NCI-H2196 (cell line): Measurements from ENCODE around the gene CHN2.

Experiments
- DNase-seq: peaks from one replicate; lab custom pipeline; 2025; ENCODE audit not compliant: unreplicated experiment; lab: John Stamatoyannopoulos, UW

CHN2 gene

DNA sequence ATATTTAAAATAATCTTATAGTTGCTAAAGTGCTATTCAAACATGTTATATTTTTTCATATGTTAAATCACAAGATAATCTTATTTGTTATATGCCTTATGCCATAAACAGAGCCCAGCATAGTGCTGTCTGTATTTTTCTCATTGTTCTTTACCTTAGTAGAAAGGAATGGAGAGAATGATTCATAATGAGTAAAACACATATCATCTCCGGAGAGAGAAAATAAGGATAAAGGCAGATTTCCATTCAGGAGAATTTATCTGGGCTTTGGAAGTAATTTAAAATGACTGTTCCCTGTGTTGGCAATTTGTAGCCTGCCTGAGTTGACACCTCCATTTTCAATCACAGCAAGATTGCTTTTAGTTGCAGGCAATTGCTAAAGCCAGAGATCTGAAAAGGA lies 30.2 kb downstream of the CHN2 start:
- no peak for DNase-seq

DNA sequence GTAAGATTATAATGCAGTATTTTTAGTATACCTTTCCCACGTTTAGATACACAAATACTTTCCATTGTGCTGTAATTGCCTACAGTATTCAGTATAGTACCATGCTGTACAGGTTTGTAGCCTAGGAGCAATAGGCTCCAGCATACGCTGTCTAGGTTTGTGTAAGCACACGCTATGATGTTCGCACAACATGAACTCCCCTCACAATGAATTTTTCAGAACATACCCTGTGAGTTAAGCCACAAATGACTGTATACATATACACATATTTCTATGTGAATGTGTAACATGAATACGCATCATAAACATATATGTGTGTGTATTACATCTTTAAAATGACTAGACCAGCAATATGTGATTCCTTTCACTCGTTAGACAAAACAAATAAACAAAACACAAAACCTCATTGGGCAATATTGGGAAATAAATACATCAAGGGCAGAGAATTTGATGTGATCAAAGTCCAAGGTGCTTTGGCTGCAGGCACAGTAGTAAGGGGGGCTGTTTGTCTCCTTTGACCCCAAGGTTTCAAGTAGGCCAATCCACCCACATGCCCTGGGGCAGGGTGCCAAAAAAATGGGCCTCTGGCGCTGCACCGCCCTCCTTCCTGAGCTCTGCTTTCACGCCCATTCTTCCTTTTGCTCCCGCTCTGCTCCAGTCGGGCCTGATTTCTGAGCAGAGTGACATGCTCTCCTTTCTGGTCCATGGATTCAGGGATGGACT lies 33.9 kb downstream of the CHN2 start:
- peak; percentile 24 for DNase-seq

GRCh38 chr7:29229066-29229465 lies 34.5 kb downstream of the CHN2 start:
- DNase-seq, result no peak

DNA sequence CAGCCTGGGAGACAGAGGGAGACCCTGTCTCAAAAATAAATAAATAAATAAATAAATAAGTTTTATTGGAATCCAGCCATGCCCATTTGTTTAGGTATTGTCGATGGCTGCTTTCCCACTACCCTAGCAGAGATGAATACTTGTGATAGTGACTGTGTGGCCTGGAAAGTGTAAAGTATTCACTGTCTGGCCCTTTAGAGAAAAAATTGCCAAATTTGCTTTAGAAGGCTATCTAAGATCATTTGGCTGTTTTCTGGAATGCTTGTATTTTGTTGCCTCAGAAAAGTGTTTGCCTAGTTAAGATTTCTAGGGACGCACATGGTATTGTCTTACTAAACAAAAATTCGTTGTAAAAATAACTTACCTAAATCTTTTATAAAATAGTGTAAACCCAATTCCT lies 35.4 kb downstream of the CHN2 start:
- no peak for DNase-seq

GRCh38 chr7:29230871-29231345 lies 36.3 kb downstream of the CHN2 start:
- DNase-seq, result no peak

- DNase-seq, result no peak
Observed at GRCh38 chr7:29231671-29232232, 37.2 kb downstream of the CHN2 start.

- DNase-seq, result no peak
Observed at GRCh38 chr7:29234438-29234837, 39.9 kb downstream of the CHN2 start.

DNA sequence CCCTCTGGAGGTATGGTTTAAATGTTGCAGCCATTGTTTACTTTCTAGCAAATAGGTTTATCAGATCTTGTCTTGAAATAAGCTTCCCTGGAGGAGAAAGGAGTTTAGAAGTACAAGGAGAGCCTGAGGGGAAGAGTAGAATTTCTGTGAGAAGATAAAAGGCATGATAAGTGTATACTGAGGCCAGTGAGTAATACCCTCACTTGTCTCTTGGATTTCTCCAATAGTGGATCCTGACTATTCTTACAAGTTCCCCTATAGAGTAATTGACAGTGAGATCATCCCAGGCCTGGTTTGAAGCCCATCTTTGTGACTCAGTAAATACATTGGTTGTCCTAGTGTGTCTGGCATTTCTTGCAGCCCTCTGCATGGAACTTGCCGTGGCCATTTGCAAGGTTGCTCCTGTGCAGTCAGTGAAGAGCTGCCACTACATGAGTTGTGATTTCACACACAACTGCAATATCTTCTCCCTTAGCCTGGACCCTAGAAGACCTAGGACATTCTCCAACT lies 41.6 kb downstream of the CHN2 start:
- DNase-seq, result no peak

GRCh38 chr7:29236649-29237048 lies 42.1 kb downstream of the CHN2 start:
- DNase-seq, result no peak

DNA sequence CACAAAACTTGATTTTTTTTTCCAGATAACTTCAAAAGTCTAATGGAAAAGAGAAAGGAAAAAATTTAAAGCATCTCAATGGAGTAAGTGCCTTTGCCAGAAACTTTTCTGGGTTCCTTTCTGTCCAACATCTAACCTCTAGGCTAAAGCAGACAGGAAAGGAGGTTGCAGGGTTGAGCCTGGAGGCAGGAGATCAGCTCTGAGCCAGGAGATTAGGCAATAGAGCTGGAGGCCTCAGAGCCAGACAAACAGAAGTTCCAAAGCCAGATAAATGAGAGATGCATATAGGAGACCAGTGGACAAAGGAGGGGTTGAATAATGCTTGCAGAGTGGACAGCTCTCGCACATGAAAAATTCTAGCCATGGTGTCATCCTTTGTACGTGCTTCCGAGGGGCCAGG lies 42.9 kb downstream of the CHN2 start:
- no peak for DNase-seq

DNA sequence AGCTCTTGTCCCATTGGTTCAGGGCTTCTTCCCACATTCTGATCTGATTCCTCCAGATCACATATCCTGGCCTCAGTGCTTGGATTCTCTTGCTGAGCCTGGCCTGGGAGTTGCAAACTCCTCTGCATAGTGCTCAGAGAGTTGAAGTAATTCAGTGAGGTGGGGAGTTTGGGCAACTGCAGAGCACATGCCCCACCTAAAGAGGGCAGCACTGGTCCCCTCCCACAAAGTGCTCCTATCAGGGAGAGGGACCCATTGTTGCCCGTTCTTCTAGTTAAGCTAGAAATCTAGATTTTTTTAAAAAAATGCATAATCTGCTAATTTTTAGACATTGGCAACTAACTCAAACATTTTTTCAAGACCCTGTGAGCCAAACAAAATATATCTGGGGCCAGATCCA lies 45.1 kb downstream of the CHN2 start:
- DNase-seq, result no peak

GRCh38 chr7:29242265-29242664 lies 47.7 kb downstream of the CHN2 start:
- DNase-seq, result no peak

GRCh38 chr7:29243910-29244655 lies 49.5 kb downstream of the CHN2 start:
- DNase-seq, result no peak

DNA sequence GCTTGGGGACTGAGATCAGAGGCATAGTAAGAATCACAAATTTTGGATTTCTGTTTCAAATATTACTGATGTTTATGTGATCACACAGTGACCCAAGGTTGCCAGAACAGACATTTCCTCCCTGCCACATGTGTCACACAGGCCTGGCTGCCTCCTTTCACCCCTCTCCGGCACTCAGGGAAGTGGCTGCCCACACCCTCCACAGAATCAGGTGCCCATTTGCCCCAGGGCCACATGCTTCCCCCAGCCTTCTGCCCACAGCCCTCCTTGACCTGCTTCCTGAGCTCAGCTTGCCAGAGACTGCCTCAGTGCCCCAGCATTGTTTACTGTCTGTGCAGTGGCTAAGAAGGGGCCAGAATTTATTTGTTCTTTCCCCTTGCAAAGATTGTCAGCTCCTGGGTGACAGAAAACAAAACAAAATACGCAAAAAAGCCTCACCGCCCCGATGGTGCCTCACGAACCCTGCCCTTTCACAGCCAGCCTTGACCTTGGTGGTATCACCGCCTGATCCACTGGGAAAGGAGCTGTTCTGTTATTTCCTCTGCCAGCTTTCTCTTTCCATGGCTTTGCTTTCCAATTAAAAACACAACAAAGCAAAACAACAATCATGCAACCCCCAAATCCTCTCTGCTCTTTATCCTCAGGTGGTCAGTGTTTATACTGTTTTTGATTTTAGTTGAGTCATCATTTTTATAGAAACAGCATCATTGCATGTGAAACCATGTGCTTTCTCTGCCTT lies 52.8 kb downstream of the CHN2 start:
- DNase-seq, result no peak

GRCh38 chr7:29247963-29248236 lies 53.3 kb downstream of the CHN2 start:
- no peak for DNase-seq

GRCh38 chr7:29248713-29249382 lies 54.3 kb downstream of the CHN2 start:
- no peak for DNase-seq

DNA sequence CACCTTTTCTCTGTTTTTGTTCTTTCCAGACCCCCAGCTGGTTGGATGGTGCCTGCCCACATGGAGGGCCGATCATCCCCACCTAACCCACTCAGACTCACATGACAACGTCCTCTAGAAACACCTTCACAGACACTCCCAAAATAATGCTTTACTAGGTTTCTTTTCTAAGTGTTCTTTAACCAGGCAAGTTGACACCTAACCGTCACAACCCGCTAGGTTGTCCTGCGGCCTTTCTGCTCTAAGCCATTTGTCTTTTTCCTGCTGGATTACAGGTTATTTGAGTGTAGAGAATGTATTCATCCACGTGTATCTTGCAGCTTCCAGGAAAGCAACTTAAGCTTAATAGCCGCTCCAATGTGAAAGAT lies 54.8 kb downstream of the CHN2 start:
- DNase-seq, result no peak

DNA sequence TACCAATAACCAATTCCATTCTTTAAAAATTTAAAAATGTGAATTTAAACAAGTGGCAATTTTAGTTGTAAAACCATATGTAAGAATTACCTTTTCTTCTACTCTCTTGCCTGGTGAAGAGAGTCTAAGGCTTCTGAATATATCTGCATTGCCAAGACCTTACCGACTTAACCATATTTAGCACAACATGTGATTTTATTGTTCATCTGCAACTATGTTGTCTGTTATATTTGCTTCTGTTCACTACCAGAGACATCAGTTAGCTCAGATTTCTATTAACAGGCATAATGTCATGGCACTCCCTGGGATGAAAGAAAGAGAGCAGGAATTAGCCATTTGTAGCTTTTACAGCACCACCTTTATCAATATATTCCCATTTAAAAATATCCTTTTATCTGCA lies 55.3 kb downstream of the CHN2 start:
- DNase-seq, result no peak

DNA sequence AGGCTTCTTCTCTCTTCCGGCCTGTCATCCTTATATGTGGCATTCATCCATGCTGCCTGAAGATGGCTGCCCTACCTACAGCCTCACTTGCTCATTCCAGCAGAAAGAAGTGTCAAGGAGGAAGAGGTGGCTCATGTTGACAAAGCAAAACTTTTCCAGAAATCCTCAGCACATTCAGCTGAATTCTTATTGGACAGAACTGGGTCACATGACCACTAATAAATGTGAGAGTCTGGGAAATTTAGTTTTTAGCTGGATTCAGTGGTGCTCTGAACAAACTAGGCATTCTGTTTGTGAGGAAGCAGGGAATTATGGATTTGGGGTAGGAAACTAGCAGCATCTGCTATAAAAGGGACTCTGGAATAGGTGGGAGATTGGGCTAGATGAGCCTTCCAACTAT lies 58.6 kb downstream of the CHN2 start:
- DNase-seq, result no peak

GRCh38 chr7:29254591-29254990 lies 60.0 kb downstream of the CHN2 start:
- DNase-seq, result no peak

DNA sequence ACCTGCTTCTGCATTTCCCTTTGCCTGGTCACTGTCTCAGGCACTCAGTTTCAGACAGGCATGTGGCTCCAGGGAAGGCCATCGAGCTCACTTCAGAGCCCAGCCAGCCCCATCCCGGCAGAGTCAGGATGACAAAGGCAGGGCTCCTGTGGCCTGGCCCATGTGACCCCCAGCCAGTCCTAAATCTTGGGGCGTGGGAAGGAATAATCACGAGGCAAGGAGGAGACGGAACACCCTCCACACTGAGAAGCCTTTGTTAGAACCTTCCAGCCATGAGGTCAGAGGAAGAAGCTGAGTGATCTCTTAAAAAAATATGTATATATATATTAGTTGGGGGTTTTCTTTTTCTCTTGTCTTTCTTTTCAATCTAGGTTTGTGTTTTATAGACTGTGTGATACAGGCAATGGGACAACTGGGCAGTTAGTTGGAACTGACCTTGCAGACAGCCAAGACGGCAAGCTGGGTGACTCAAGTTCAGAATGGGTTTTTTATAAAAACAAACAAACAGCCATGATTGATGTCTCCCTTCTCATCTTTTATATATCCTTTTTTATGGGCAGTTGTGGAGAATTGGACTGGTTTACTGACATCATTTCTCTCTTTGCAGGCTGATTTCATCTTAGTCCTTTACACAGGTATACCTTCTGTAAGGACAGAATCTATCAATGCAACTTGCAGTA lies 60.8 kb downstream of the CHN2 start:
- DNase-seq, result no peak
